PFSK-1 (cell line): ENCODE measurements around the gene POLL.

Source experiments
- FOXP2 ChIP-seq: optimal IDR thresholded peaks from 2 replicates; pipeline ENCODE3; 2011; ENCODE audit warnings: borderline replicate concordance, control low read depth, inconsistent platforms; ENCODE audit not compliant: insufficient read depth; ENCODE audit errors: extremely low read length, extremely low read depth
- POLR2AphosphoS5 ChIP-seq: IDR thresholded peaks from 2 replicates; pipeline ENCODE4 v1.6.1; 2012; ENCODE audit warnings: low read depth, mild to moderate bottlenecking, control low read depth, low read length, moderate library complexity
- SIN3A ChIP-seq: IDR thresholded peaks from 2 replicates; pipeline ENCODE4 v1.6.1; 2012; ENCODE audit warnings: mild to moderate bottlenecking, low read length, moderate library complexity, borderline replicate concordance; ENCODE audit not compliant: insufficient read depth
- TAF1 ChIP-seq: IDR thresholded peaks from 2 replicates; pipeline ENCODE4 v1.6.1; 2012; ENCODE audit warnings: low read length, control low read depth, borderline replicate concordance; ENCODE audit not compliant: insufficient read depth
- TF ChIP-seq, protein P1 (sequence below), 2 experiments: IDR thresholded peaks; 2 replicates each; pipeline versions ENCODE4 v1.6.1 to v1.8.0; 2011 to 2012; ENCODE audit warnings: low read depth in 2 of 2, low read length in 2 of 2, control low read depth in 1 of 2, inconsistent platforms in 1 of 2, mild to moderate bottlenecking in 1 of 2, moderate library complexity in 1 of 2; ENCODE audit not compliant: insufficient read depth in 1 of 2

The POLL gene

DNA sequence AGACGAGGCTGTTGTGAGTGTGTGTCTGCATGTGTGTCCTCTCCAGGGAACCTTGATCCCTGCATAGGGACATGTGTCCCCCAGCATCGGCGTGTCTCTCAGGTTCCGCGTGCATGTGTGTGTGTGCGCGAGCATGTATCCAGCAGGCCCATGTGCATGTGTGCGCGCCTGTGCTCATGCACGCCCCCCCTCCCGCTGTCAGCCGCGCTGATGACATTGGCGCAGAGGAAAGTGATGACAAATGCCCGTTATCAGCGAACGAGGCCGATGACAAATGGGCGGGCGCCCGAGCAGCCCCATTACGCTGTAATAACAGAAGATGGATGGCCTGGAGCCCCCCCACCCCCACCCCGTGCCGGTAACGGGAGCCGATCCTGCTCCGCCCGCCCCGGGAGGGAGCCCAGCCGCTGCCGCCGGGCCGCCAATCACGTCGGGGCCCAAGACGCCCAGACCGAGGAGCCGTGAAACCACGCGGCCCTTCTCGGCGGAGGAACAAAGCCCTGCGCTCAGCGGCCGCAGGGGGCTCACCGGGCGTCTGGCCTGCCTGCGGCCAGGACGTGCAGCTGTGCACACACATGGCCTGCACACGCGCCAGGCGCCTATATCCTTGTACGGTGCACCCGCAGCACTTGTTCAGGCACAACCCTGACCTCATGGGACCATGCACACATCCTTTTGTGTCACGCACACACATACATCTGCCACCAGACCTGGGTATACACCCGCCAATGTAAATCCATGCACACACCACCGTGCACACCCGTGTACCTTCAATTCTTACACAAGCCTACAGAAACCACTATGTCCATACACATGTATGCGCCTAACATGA, 21.5 kb downstream of the POLL start:
- TF ChIP-seq, protein P1, sequence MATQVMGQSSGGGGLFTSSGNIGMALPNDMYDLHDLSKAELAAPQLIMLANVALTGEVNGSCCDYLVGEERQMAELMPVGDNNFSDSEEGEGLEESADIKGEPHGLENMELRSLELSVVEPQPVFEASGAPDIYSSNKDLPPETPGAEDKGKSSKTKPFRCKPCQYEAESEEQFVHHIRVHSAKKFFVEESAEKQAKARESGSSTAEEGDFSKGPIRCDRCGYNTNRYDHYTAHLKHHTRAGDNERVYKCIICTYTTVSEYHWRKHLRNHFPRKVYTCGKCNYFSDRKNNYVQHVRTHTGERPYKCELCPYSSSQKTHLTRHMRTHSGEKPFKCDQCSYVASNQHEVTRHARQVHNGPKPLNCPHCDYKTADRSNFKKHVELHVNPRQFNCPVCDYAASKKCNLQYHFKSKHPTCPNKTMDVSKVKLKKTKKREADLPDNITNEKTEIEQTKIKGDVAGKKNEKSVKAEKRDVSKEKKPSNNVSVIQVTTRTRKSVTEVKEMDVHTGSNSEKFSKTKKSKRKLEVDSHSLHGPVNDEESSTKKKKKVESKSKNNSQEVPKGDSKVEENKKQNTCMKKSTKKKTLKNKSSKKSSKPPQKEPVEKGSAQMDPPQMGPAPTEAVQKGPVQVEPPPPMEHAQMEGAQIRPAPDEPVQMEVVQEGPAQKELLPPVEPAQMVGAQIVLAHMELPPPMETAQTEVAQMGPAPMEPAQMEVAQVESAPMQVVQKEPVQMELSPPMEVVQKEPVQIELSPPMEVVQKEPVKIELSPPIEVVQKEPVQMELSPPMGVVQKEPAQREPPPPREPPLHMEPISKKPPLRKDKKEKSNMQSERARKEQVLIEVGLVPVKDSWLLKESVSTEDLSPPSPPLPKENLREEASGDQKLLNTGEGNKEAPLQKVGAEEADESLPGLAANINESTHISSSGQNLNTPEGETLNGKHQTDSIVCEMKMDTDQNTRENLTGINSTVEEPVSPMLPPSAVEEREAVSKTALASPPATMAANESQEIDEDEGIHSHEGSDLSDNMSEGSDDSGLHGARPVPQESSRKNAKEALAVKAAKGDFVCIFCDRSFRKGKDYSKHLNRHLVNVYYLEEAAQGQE (IDR thresholded peaks at IDR 0.05; ENCODE audit: insufficient read depth in 1 of 2, low read depth in 2 of 2, low read length in 2 of 2), result no peak
- TF ChIP-seq POLR2AphosphoS5 (no peak), TAF1 (no peak), FOXP2 (no peak), SIN3A (no peak)

DNA sequence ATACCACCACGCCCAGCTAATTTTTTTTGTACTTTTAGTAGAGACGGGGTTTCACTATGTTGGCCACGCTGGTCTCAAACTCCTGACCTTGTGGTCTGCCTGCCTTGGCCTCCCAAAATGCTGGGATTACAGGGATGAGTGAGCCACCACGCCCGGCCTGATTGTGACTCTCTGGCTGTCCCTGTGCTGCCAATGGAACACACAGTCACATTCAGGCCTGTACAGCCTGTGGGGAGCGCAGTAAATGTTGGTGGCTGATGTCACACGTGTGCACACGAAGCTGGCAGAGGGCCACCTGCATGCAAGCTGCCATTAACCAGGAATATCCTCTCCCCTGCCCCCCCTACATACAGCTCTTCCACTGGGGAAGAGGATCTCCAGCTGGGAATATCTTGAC, 22.1 kb downstream of the POLL start:
- TF ChIP-seq FOXP2 (no peak), TAF1 (no peak), POLR2AphosphoS5 (no peak), SIN3A (no peak)
- TF ChIP-seq, protein P1 (IDR thresholded peaks at IDR 0.05; ENCODE audit: insufficient read depth in 1 of 2, low read depth in 2 of 2, low read length in 2 of 2), result no peak

DNA sequence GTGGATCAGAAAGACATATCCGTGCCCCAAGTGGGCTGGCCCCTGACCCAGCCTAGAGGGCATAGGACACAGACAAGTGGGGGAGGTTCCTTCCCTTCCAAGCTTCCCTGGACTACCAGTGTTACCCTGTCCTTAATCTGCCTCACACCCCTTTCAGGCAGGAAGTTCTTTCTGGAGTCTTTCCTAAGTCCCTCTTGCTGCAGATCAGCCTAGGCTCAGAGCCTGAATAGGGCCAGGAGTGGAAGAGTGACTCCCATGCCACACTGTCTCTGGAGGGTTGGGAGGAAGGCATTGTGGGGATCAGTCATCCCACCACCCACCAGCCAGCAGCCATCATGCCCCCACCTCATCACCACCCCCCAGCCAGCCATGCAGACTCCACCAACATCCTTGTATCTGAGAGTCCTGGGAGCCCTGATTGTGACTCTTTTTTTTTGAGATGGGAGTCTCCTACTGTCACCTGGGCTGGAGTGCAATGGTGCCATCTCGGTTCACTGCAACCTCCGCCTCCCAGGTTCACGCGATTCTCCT, 22.6 kb downstream of the POLL start:
- TF ChIP-seq SIN3A (no peak), POLR2AphosphoS5 (no peak), FOXP2 (no peak), TAF1 (no peak)
- TF ChIP-seq, protein P1 (IDR thresholded peaks at IDR 0.05; ENCODE audit: insufficient read depth in 1 of 2, low read depth in 2 of 2, low read length in 2 of 2), result no peak

DNA sequence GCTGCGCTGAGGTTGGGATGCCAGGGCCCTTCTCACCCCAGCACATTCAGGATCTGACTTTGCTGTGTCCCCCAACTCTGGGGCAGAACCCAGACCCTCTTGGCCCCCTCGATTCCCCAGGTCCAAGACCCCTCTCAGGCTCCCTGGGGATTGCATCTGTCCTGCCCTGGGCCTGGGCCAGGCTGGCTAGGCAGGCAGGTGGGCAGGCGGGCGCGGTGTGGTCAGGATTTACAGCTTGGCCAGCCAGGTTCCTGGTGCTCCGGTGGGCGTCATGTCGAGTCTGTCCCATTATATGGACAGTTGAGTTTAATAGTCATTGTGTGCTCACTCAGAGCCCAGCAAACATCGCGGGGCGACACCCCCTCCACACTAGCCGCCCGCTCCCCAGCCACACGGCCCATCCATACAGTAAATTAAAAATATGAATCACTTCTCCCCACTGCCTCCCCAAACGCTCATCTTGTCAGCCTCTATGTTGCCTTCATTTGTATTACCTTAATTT, 23.5 kb downstream of the POLL start:
- TF ChIP-seq TAF1 (no peak), SIN3A (no peak), FOXP2 (no peak), POLR2AphosphoS5 (no peak)
- TF ChIP-seq, protein P1 (IDR thresholded peaks at IDR 0.05; ENCODE audit: insufficient read depth in 1 of 2, low read depth in 2 of 2, low read length in 2 of 2), result no peak
